ENCODE measurements around the gene TP53BP2. TPM values are rescaled to one million over a fixed set of nuclear protein-coding genes. Genes with fewer than 3 reads are reported as not detected.
"Not testable (repeated sequence)": the region's sequence is repeated elsewhere in the genome, so short reads cannot be mapped to it uniquely, and the experiment has no call there.

The TP53BP2 gene
- total RNA-seq, 1 donor from 2014 or later, result 54.3 TPM

- DNase-seq (ENCODE audit: low read depth), result no peak
These were observed 13.2 kb downstream of the TP53BP2 start for GRCh38 chr1:223832637-223832943.

GRCh38 chr1:223831755-223832636 is 13.8 kb downstream of the TP53BP2 start:
- DNase-seq (ENCODE audit: low read depth), result no peak

GRCh38 chr1:223829678-223830077 is 16.1 kb downstream of the TP53BP2 start:
- no peak for DNase-seq (ENCODE audit: low read depth)

- no peak for DNase-seq (ENCODE audit: low read depth)
These were observed 17.4 kb downstream of the TP53BP2 start for GRCh38 chr1:223828162-223828848.

GRCh38 chr1:223827193-223827663 is 18.5 kb downstream of the TP53BP2 start:
- no peak for DNase-seq (ENCODE audit: low read depth)

- no peak for DNase-seq (ENCODE audit: low read depth)
These were observed 19.7 kb downstream of the TP53BP2 start for GRCh38 chr1:223825767-223826748.

- DNase-seq (ENCODE audit: low read depth), result no peak
These were observed 21.0 kb downstream of the TP53BP2 start for GRCh38 chr1:223824712-223825111.

- DNase-seq (ENCODE audit: low read depth), result no peak
These were observed 21.5 kb downstream of the TP53BP2 start for GRCh38 chr1:223824287-223824686.

- DNase-seq (ENCODE audit: low read depth), result no peak
These were observed 24.8 kb downstream of the TP53BP2 start for GRCh38 chr1:223820971-223821370.

- DNase-seq (ENCODE audit: low read depth), result no peak
These were observed 25.3 kb downstream of the TP53BP2 start for GRCh38 chr1:223820515-223820858.

- no peak for DNase-seq (ENCODE audit: low read depth)
These were observed 25.8 kb downstream of the TP53BP2 start for GRCh38 chr1:223819730-223820514.

GRCh38 chr1:223817265-223817664 is 28.5 kb downstream of the TP53BP2 start:
- not testable (repeated sequence) for DNase-seq (ENCODE audit: low read depth)

GRCh38 chr1:223815865-223816264 is 29.9 kb downstream of the TP53BP2 start:
- DNase-seq (ENCODE audit: low read depth), result no peak

- DNase-seq (ENCODE audit: low read depth), result no peak
These were observed 30.5 kb downstream of the TP53BP2 start for GRCh38 chr1:223815020-223815853.

GRCh38 chr1:223813645-223814044 is 32.1 kb downstream of the TP53BP2 start:
- DNase-seq (ENCODE audit: low read depth), result no peak

- peak; percentile 59 for DNase-seq (ENCODE audit: low read depth)
These were observed 34.1 kb downstream of the TP53BP2 start for GRCh38 chr1:223811634-223812101.

GRCh38 chr1:223810586-223810985 is 35.2 kb downstream of the TP53BP2 start:
- DNase-seq (ENCODE audit: low read depth), result no peak

- not testable (repeated sequence) for DNase-seq (ENCODE audit: low read depth)
These were observed 35.8 kb downstream of the TP53BP2 start for GRCh38 chr1:223809905-223810304.

GRCh38 chr1:223803211-223803610 is 42.5 kb downstream of the TP53BP2 start:
- no peak for DNase-seq (ENCODE audit: low read depth)

- DNase-seq (ENCODE audit: low read depth), result no peak
These were observed 43.1 kb downstream of the TP53BP2 start for GRCh38 chr1:223802602-223803001.

Measured in myocyte (in vitro differentiated cells).